Neutrophil (primary cell): ENCODE measurements around the gene SPOCK3.

Source experiments
- H3K27ac ChIP-seq: fragments of 200-600 bp; sonication (generic); 2 replicates; pipeline ENCODE4 v1.5.1; 2016; ENCODE audit warnings: mild to moderate bottlenecking, moderate library complexity
- H3K27me3 ChIP-seq: fragments of 200-600 bp; sonication (generic); 2 replicates; pipeline ENCODE4 v1.6.0; 2016; ENCODE audit warnings: mild to moderate bottlenecking
- H3K36me3 ChIP-seq: fragments of 200-600 bp; sonication (generic); 2 replicates; pipeline ENCODE4 v1.5.1; 2017
- H3K4me1 ChIP-seq, 2 experiments: fragments of 200-600 bp in 1 of 2; sonication (generic) in 1 of 2; 1 replicate in 1 of 2; 2 replicates in 1 of 2; pipeline versions ENCODE4 v1.5.1 to v1.6.1; 2013 to 2016; ENCODE audit warnings: low read depth in 1 of 2, low read length in 1 of 2, mild to moderate bottlenecking in 1 of 2, moderate library complexity in 1 of 2; ENCODE audit not compliant: control insufficient read depth in 1 of 2, insufficient read depth in 1 of 2
- H3K4me3 ChIP-seq, 2 experiments: fragments of 200-600 bp in 1 of 2; sonication (generic) in 1 of 2; 1 replicate in 1 of 2; 2 replicates in 1 of 2; pipeline ENCODE4 v1.5.1; 2013 to 2016; ENCODE audit warnings: low read depth in 1 of 2, low read length in 1 of 2, mild to moderate bottlenecking in 1 of 2, moderate library complexity in 1 of 2
- H3K9me3 ChIP-seq: fragments of 200-600 bp; sonication (generic); 2 replicates; pipeline ENCODE4 v1.5.1; 2016
- TF ChIP-seq, protein P1 (sequence below): fragments of 200-600 bp; sonication (generic); IDR thresholded peaks from 2 replicates; pipeline ENCODE4 v1.5.1; 2016; ENCODE audit warnings: antibody characterized with exemption

The SPOCK3 gene

DNA sequence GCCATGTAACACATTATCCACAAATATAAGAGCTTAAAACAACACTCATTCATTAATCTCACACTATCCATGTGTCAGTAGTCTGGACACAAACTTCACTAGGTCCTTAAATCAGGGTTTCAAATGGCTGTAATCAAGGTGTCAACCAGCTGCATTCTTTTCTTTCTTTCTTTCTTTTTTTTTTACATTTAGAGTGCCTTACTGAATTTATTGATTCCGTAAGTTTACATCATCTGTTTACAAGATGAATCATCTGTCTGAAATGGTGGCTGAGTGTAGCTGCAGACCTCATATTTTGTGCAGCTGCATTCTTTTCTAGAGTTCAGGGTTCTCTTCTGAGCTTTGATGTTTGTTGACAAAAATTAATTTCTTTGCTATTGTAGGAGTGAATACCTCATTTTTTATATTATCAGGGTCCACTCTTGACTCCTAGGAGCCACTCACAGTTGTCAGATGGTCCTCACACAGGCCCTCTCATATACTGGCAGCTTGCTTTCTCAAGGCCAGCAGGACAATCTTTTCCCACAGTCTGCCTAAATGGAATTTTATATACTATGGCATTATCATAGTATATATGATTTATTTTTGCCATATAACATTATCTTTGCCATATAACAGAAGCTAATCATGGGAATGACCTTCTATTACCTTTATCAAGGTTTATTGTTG, 37.8 kb downstream of the SPOCK3 start:
- Histone ChIP-seq H3K9me3 (no peaks in the 10 kb centered on the region), H3K36me3 (no peaks in the 10 kb centered on the region), H3K27me3 (no peaks in the 10 kb centered on the region), H3K4me1 (no peaks in the 10 kb centered on the region), H3K27ac (no peak overlapping the region), H3K4me3 (no peak overlapping the region)
- TF ChIP-seq, protein P1, sequence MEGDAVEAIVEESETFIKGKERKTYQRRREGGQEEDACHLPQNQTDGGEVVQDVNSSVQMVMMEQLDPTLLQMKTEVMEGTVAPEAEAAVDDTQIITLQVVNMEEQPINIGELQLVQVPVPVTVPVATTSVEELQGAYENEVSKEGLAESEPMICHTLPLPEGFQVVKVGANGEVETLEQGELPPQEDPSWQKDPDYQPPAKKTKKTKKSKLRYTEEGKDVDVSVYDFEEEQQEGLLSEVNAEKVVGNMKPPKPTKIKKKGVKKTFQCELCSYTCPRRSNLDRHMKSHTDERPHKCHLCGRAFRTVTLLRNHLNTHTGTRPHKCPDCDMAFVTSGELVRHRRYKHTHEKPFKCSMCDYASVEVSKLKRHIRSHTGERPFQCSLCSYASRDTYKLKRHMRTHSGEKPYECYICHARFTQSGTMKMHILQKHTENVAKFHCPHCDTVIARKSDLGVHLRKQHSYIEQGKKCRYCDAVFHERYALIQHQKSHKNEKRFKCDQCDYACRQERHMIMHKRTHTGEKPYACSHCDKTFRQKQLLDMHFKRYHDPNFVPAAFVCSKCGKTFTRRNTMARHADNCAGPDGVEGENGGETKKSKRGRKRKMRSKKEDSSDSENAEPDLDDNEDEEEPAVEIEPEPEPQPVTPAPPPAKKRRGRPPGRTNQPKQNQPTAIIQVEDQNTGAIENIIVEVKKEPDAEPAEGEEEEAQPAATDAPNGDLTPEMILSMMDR, result no peak

GRCh38 chr4:167190379-167190778, 43.9 kb downstream of the SPOCK3 start:
- Histone ChIP-seq H3K9me3 (no peaks in the 10 kb centered on the region), H3K27ac (no peak overlapping the region), H3K4me3 (no peak overlapping the region), H3K4me1 (no peaks in the 10 kb centered on the region), H3K36me3 (no peaks in the 10 kb centered on the region), H3K27me3 (no peaks in the 10 kb centered on the region)
- TF ChIP-seq, protein P1, result no peak

DNA sequence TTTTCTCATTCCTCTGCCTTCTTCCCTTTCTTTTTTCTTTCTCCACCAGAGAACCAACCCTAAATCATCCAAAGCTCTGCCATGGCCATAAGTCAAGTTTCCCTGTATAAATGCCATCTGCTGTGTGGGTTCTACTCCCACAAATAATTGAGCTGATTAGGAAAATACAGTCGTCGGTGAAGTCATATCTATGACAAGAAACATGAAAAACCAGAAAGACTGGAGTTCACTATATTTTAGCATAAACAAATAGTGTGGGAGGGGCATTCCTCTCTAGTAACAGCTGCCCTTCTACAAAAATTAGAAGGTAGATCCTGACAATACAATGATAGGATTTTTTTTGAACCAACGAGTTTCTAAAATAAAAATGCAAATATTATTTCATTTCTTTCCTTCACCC, 48.8 kb downstream of the SPOCK3 start:
- no peaks in the 10 kb centered on the region for H3K9me3 ChIP-seq
- no peaks in the 10 kb centered on the region for H3K36me3 ChIP-seq
- TF ChIP-seq, protein P1, result no peak
- no peaks in the 10 kb centered on the region for H3K4me1 ChIP-seq
- H3K27me3 ChIP-seq, result no peaks in the 10 kb centered on the region
- H3K4me3 ChIP-seq, result no peak overlapping the region
- H3K27ac ChIP-seq, result no peak overlapping the region

GRCh38 chr4:167183036-167183435, 51.3 kb downstream of the SPOCK3 start:
- H3K4me1 ChIP-seq, result no peaks in the 10 kb centered on the region
- H3K27me3 ChIP-seq, result no peaks in the 10 kb centered on the region
- TF ChIP-seq, protein P1, result no peak
- no peaks in the 10 kb centered on the region for H3K9me3 ChIP-seq
- no peak overlapping the region for H3K27ac ChIP-seq
- no peak overlapping the region for H3K4me3 ChIP-seq
- no peaks in the 10 kb centered on the region for H3K36me3 ChIP-seq

DNA sequence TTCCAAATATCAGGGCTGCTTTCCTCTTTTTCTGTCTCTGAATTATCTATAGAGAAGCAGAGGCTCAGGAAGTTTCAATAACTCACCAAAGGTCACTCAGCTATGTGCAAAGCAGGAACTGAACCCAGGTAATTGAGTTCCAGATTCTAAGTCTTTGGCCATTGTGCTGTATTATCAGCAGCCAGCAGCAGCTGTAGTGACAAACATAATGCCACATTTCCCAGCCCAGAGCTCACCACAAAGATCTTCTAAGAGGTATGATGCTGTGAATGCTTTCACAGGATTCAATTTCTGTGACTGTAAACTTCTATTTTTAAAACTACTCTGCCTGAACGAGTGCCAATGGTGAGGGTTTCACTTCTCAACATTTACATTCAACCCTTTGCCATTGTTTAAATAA, 56.4 kb downstream of the SPOCK3 start:
- Histone ChIP-seq H3K4me3 (no peak overlapping the region), H3K27ac (no peak overlapping the region), H3K27me3 (no peaks in the 10 kb centered on the region), H3K9me3 (no peaks in the 10 kb centered on the region), H3K4me1 (no peaks in the 10 kb centered on the region), H3K36me3 (no peaks in the 10 kb centered on the region)
- TF ChIP-seq, protein P1, result no peak
